ENCODE measurements around the gene PPT2. TPM values are rescaled to one million over a fixed set of nuclear protein-coding genes. Genes with fewer than 3 reads are reported as not detected.
"Not testable (repeated sequence)": the region's sequence is repeated elsewhere in the genome, so short reads cannot be mapped to it uniquely, and the experiment has no call there.

The PPT2 gene
- total RNA-seq, 1 donor from 2014 or later = 9.8 TPM

DNA sequence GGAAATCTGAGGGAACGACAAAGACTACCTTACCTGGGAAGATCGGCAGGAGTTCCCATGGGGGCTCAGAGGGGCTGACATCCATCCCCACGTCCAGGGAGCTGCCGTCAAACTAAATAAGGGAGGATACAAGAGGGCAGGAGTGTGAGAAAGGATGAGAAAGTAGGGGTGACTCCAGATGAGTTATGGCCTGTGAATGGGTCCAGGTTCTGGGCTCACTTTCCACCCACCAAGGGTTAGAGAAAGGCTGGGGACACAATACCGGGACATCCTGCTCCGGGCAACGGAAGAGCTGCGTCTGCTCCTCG, 26.6 kb upstream of the PPT2 start:
- intact Hi-C loops (cut with micrococcal nuclease) = loop anchor here (5.0 to 10.0 kb wide), 2 partner anchors 845 to 1147 kb away; partner anchors contain the start of genes B3GALT4, RPS18 and VPS52

DNA sequence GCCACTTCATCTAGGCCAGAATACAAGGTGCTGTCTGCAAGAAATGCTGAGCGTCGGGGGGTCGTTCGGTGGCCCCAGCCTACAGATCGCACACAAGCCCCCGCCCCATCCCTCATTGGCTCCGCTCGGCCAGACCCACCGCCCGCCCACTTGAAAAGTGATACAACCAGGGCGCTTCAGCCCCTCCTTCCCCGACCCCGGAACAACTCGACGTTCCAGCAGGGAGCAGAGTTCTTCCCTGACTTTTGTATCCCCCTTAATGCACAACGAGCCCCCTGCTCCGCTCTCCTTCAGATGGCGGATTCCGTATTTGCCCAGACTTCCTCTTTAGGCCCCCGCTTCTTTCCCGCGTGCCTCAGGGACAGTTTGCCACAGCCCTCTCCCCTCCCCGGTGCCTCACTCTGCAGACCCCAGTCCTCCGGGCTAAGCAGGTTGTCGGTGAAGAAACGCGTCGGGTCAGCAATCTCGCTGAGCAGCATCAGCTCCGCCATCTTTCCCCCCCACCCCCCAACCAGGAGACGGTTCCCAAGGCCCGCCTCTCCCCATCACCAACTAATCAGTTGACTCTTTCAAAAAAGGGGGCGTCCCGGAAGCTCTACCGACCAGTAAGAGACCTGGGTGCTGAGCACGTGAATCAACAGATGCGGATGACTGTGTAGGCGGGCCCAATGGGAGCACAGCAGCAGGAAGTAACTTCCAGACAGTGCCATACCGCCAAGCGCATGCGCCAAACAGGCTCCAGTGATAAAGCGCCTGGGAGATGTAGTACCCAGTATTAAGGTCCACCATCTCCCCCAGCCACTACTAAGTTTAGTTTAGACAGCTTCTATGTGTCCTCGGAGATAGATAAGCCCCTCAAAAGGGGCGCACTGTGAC, 26.0 kb upstream of the PPT2 start, which contains the start of gene ATF6B:
TSS of gene ATF6B (minus strand) at position 530 of the 876 bp plus-strand sequence. CDS start at position 491, 39 bp downstream.
- intact Hi-C loops (cut with micrococcal nuclease) = loop anchor here (1.0 to 10.0 kb wide), 7 partner anchors 20 to 1147 kb away; partner anchors contain the start of genes B3GALT4, DXO, GPANK1 and PRRC2A

DNA sequence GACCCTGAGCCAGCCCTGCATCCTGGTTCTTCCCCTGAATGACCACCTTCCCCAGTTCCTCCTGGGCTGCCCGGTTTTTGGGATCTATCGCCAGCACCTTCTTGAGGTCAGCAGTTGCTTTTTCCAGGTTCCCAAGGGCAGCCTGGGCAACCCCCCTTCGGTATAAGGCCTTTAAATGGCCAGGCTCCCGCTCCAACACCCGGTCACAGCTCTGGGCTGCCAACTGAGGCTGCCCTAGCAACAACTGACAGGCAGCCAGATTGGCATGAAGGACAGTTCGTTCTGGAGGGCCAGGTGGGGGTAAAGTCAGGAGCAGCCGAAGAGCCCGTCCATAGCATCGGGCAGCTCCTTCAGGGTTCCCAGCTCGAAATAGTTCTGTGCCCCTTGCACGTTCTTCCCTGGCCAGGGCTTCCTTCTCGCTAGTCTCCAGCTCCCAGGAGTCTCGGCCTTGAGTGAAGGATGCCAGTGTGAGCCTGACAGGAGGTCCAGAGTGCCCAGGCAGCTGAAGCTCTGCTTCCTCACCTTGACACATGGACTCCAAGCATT, 25.1 kb upstream of the PPT2 start:
- intact Hi-C loops (cut with micrococcal nuclease) = loop anchor here (1.0 to 10.0 kb wide), 7 partner anchors 19 to 1146 kb away; partner anchors contain the start of genes B3GALT4, DXO, GPANK1 and PRRC2A

DNA sequence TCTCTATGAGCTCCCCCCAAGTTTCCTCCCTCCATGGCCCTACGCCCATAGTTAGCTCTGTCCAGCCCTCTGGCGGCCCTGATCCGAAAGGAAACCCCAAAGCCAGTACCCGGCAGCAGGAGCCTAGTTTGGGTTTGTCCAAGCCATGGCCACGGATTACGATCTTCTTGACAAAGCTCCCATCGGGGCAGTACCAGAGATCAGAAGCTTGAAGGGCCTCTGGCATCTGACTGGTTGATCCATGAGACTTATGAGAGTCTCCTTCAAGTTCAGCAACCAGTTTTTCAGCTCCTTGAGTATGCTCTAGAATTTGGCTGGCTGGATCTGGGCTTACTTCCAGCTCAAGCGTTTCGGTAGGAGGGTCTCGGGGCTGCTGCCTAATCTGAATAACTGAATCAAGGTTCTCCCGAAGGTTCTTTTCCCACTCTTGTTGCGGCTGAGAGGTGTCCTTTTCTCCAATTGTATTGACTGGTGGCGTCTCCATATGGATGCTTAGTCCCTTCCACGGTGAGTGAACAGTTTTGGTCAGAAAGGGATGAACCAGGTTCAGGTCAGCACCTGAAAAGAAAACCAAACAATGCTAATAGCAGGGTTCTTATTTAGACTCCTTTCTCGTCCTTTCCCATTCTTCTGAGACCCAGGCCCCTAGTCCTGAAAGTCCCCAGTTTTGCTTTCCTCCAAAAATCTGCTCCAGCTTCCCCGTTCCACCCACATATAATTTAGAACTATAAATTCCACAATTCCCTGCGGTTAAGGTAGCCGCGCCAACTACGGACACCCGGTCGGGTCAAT, 24.4 kb upstream of the PPT2 start:
- intact Hi-C loops (cut with micrococcal nuclease) = loop anchor here (1.0 to 10.0 kb wide), 11 partner anchors 25 to 1285 kb away; partner anchors contain the start of genes B3GALT4, CUTA, GPANK1 and PBX2

DNA sequence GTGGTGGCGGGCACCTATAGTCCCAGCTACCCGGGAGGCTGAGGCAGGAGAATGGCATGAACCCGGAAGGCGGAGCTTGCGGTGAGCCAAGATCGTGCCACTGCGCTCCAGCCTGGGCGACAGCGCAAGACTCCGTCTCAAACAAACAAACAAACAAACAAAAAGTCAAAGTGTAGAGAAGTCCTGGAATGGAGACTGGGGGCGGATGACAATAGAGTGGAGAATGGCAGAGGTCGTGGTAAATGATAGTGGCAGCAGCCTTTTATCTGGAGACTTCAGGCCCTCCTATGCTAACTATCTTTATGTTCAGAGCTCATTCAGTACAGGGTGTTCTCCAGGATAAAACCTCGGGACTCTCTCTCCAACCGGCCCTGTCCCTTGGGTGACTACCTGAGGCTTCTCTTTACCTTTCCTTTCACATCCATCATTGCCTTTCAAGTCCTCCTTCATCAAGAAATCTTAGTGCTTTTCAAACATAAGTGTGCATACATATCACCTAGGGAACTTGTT, 22.4 kb upstream of the PPT2 start:
- intact Hi-C loops (cut with micrococcal nuclease) = loop anchor here (5.0 to 10.0 kb wide), 2 partner anchors 934 to 1283 kb away; partner anchors contain the start of genes CUTA and PHF1

DNA sequence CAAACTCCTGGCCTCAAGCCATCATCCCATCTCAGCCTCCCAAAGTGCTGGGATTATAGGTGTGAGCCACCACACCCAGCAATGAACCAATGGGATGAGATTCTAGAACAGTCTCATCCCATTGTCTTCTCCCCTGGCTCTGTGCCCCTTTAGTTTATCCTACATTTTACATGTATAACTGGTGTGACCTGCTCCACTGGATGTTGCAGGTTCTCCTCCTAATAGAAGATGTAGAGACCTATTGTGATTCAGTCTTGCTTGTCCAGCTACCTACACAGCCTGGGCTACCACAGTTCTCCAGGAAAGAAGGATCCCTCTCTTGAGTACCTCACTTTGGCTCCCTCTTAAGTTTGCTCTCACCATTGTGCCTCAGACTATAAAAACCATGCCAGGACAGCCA, 21.8 kb upstream of the PPT2 start:
- intact Hi-C loops (cut with micrococcal nuclease) = loop anchor here (5.0 to 10.0 kb wide), 2 partner anchors 935 to 1283 kb away; partner anchors contain the start of genes CUTA and PHF1

DNA sequence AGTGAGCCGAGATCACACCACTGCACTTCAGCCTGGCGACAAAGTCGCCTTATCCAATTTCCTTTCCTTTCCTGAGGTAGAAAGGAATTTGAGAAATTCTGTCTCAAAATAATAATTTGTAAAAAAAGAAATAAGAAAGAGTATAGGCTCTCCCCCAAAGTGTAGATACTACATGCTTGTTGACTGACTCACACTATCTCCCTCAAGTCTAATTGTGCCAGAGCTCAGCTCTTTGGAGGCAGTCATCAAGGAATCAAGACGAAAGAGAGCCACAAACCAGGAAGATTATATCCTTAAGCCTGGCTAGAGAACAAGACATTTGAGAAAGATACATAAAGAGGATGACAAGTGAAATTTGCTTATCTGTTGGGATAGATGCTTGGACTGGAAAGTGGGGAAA, 20.2 kb upstream of the PPT2 start:
- intact Hi-C loops (cut with micrococcal nuclease) = loop anchor here (5.0 to 10.0 kb wide), 2 partner anchors 936 to 1281 kb away; partner anchors contain the start of genes CUTA and PHF1

DNA sequence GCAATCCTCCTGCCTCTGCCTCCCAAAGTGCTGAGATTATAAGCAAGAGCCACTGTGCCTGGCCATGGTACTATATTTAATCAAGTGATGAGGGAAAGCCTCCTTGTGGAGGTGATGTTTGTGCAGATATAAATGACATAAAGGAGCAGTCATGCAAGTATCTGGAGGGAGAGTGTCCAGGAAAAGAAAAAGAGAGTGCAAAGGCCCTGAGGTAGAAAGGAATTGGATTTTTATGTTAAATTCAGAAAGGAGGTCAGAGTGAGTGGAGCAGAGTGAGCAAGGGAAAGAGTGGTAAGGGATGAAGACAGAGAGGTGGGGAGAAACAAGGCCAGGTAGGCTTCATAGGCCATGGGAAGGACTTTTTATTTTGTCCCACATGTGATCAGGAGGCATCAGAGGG, 16.5 kb upstream of the PPT2 start:
- intact Hi-C loops (cut with micrococcal nuclease) = loop anchor here (10.0 kb wide), 1 partner anchor 1277 kb away; the partner anchor contains the start of genes CUTA and PHF1

DNA sequence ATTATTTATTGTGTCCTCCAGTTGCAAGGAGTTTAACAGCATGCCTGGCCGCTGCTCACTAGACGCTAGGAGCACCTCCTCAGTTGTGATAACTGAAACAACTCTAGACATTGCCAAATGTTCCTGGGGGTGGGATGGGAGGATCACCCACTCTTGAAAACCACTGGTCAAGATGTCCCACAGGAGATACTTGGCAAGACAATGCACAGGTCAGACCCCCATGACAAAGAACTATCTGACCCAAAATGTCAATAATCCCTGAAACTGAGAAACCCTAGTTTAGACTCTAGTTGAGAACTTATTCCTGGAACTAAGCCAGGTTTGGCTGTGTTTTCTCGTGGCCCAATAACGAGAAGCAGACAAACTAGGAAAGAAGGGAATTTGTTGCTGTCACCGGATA, 14.4 kb upstream of the PPT2 start:
- intact Hi-C loops (cut with micrococcal nuclease) = loop anchor here (10.0 kb wide), 1 partner anchor 1275 kb away; the partner anchor contains the start of genes CUTA and PHF1

DNA sequence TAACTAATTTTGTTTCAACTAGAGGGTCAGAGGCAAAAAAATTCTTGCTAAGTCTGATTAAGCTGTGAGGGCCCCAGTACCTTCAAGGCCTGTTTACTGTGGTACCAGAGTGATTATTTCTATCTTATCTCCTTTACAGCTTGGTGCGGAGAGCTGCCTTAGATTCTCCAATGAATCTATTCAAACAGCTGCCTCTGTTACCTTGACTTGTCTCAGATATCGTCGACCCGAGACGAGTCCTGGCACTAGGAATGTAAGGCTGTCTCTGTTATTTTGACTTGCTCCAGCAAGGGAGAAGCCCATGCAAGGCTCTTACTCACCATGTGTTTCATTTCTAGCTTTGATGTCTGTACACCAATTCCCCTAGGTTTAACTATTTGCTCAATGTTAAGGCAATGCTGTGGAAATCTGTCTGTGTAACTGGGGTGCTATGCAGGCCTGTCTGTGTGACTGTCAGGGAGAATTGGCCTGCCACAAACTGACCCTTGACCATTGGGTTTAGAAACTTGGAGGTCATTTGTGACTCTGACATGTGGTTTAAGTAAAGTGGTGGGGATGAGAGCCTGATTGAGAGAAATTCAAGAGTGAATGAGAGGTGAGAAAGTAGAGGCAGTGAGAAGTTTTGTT, 13.4 kb upstream of the PPT2 start:
- intact Hi-C loops (cut with micrococcal nuclease) = no loop called here

DNA sequence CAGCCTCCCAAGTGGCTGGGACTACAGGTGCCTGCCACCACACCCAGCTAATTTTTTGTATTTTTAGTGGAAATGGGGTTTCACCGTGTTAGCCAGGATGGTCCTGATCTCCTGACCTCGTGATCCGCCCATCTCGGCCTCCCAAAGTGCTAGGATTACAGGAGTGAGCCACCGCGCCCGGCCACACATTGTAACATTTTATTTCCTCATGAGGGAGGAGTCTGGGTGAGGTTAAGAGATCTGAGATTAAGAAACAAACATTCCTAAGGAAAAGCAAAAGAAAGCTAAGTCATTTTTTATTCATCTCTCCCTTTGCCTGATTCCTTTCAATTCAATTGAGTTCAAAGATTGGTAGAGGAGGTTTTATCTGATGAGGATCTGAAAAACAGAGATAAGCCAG, 9.7 kb upstream of the PPT2 start:
- intact Hi-C loops (cut with micrococcal nuclease) = not testable (repeated sequence)

DNA sequence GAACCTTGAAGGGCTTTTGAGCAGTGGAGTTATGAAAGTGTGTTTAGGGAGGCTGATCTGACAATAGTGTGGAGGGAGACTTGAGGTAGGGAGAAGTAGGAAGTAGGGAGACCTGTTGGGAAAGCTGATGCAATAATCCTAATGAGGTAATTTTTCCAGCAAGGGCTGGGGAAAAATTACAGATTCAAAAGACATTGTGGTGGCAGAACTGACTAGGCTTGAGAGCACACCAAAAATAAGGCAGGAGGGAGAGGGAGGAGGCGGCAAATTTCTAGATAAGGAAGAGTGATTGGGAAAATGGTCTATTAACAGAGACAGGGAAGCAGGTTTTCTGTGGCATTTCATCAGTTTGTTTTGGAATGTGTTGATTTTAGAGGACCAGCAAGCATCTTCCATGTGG, 7.7 kb upstream of the PPT2 start:
- intact Hi-C loops (cut with micrococcal nuclease) = no loop called here

DNA sequence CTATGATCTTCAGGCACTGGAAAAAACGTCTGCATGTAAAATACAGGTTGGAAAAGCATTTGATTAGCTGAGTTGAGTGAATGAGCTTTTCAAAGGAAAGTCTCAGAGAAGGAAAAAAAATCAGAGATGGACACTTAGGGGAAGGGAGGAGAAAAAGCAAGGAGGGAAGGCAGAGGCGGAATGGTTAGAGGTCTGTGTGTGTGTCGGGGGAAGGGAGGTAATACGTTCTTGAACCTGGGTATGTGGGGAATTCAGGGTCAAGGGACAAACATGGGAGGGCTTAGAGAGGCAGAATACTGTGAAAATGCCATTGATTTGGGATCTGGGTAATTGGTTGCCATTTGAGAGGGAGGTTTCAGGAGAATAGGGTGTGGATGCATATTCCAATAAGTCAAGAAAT, 7.3 kb upstream of the PPT2 start:
- intact Hi-C loops (cut with micrococcal nuclease) = no loop called here

DNA sequence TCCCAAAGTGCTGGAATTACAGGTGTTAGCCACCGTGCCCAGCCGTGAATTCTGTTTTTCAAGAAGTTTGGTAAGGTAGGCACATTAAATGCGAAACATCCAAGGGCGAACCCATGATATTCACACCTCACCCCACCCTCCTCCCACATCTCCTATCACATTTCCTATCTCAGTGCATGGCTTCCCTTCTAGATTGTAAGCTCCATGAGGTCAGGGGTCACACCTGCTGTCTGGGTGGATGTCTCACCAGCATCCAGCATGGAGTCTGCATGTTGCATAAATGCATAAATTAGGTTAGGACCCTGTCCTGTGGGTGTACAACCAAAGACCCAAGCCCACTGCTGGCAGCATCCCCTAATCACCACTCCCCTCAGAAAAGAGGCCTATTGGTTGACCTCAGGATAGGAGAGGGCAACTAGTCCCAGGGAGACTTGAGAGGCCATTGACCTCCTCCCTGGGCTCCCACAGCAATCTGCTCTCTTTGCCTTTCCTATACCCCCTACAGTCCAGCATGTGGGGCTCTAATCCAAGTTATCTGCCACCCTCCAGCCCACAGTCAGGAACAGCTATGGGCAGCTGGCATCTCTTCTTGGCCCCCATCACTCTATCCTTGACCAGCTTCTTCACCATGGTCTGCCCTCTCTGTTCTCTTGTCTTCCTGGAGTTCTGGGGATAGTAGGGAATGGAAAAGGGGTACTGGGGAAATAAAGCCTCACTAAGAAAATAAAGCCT, 6.4 kb upstream of the PPT2 start:
- intact Hi-C loops (cut with micrococcal nuclease) = loop anchor here (1.0 kb wide), 3 partner anchors 19 to 48 kb away; partner anchors contain the start of genes ATF6B and RNF5

DNA sequence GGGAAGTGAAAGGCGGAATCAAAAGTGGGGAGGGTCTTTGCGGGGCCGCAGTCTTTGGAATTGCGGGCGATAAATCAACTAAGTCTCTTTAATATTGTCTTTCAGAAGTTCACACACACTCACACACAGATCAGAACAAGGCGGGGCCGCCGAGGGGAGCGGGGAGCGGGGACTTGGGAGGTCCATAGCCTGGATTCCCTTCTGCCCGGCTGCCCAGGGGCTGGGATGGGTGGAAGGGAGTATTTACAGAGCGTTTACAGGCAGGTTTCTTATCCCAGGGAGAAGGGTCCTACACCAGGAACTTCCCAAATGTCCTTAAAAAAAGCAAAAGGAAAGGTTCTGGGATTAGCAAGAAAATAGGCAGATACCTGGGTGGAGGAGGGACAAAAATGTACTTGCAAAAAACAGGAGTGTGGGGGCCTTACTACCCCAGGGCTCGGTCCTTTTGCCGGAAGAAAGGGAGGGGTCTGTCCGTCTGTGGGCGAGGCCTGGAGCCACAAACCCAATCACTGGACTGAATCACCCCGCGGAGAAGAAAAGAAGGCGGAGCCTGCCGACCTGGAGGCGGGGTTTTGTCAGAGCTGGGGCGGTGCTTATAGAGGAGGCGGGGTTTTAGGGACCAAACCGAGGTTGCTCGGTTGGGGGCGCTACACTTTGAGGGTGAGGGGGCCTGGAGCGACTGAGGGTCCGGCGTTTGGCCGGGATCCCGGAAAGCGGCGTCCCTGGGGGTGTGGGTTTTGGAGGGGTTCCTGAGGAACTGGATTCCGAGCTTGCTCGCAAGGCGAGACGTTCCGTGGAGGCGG, 5.5 kb upstream of the PPT2 start:
- intact Hi-C loops (cut with micrococcal nuclease) = loop anchor here (1.0 kb wide), 3 partner anchors 20 to 47 kb away; partner anchors contain the start of genes ATF6B and RNF5

DNA sequence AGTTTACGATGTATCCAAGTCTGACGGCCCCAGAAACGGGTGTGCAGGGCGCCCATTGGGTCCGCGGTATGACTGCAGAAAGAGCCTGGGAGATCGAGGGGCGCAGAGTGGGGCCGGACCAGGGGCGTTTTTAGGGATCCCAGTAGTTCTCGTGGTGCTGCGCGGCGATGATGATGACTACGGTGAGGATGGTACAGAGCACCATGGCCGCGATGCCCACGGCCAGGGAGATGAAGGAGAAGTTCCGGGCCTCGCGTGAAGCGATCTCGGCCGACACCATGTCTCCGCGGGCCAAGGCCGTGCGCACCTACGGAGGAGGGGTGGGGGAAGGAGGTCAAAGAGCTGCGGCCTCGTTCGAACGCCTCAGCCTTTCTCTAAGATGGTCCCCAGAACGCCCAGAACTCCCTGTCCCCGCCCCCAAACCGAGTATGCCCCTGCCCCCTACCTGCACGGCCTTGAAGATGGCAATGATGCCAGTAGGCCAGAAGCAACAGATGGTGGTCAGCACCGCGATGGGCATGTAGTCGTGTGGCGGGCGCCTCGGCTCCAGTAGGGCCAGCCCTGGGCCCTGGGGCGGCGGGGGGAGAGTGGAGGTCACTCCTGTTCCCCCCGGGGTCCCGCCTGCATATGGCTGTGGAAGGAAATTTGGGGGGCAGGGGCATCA, 4.7 kb upstream of the PPT2 start:
- intact Hi-C loops (cut with micrococcal nuclease) = no loop called here

DNA sequence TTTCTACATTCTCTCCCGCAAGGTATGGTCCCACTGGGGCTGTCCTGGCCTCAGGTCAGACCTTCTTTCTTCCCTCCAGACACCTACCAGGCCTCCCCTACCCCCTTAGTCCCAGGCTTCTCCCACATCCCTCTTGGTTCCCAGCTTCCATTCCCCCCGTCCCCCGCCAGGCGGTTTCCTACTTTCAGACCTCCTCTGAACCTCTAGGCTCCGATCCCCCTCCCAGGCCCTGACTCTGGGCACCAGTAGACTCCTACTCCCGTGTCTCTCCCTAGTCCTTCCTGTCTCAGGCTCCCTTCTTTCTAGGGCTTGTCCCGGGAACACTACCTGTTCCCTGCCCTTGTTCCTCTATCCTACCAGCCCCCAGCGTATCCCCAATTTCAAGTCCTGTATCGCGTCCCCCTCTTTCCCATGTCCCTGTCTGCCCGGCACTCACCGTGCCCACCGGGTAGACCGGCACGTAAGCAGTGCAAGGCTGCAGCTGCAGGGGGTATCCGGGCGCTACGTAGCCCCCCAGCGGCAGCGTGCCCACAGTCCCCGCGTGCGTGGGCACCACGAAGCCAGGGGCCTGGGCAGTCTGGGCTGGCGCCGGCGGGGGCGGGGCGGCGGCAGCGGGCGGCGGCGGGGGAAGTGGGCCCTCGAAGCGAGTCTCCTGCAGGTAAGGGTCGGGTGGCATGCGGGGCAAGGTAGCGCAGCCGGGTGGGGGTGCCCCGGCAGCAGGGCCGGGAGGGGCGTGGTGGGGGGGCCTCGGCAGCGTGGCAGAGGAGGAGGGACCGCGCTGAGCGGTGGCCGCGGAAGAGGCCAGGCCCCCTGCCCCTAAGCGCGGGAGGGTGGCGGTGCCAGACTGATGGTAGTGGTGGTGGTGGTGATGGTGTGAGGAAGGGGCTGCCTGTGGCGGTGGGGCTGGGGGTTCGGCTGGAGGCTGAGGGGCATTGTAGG, 3.7 kb upstream of the PPT2 start:
- intact Hi-C loops (cut with micrococcal nuclease) = no loop called here

Data from T-helper 1 cell treated with Interleukin-12 subunit alpha and Interleukin-12 subunit beta and Interleukin-4 antibody, amounts not matched to agents 30 ng/mL and 1 ng/mL, for 36 hours (primary cell).